GM18868 (cell line): ENCODE results near the gene UBE2V1.
A peak's percentile ranks its signal among the peaks of the same experiment; 100 is the strongest.
"Not testable (repeated sequence)": the region's sequence is repeated elsewhere in the genome, so short reads cannot be mapped to it uniquely, and the experiment has no call there.

Experiments
- ATAC-seq: cut with Tn5 transposase; IDR thresholded peaks from one replicate; pipeline ENCODE4 v1.9.1; 2021; ENCODE audit warnings: mild to moderate bottlenecking, moderate library complexity; ENCODE audit not compliant: unreplicated experiment

The UBE2V1 gene

GRCh38 chr20:50115591-50116367 lies 2.8 kb upstream of the UBE2V1 start:
- ATAC-seq = peak; percentile 79

DNA sequence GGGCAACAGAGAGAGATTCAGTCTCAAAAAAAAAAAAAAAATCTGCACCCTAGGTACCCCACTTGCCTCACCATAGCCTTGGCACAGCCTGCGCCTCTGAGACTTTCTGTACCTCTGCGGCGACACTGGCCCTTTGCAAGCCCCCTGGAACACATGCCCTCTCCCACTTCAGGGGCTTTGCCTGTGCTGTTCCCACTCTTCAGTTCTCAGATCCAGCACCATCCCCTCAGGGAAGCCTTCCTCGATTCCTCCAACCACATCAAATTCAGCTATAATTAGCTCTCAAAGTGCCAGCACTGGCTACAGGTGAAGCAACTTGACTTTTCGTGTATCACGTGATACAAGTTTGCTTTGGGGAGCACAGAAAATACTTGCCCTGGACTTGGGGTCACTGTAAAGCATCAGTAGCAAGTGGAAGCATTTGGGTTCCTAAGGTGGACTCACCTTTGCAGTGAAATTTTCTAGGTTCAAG lies 2.1 kb upstream of the UBE2V1 start:
- no peak for ATAC-seq

GRCh38 chr20:50113420-50114224 lies 672 bp upstream of the UBE2V1 start:
- ATAC-seq = no peak

GRCh38 chr20:50111829-50112495 lies 988 bp downstream of the UBE2V1 start:
- no peak for ATAC-seq

DNA sequence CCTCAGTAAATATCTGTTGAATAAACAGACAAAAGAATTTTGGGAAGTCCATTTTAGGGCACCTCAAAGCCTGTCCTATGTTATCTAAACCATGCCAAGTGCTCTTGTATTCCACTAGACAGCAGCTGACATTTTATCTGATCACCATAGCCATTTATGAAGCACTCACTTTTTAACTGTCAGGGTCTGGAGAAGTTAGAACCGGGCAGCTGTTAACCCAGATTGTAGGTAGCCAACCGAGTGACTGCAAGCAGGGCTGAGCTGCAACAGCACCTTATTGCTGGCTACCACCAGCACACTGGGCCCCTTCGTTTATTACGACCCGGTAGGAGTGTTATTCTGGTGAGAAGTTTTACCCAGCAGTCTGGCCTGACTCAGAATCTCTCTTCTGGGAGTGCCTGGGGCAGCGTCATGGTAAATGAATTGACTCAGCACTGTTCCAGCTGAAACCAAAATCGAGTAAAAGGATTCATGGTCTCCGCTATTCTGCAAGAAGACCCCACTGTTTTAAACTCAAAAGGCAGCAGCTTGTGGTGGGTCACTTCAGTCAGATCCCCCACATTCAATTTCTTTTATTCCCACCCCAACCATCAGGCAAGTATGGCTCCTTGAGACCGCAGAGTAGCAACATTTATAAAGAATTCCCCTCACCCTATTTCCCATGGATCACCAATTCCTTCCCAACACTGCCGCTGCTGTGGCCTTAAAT lies 1.7 kb downstream of the UBE2V1 start:
- ATAC-seq = no peak

DNA sequence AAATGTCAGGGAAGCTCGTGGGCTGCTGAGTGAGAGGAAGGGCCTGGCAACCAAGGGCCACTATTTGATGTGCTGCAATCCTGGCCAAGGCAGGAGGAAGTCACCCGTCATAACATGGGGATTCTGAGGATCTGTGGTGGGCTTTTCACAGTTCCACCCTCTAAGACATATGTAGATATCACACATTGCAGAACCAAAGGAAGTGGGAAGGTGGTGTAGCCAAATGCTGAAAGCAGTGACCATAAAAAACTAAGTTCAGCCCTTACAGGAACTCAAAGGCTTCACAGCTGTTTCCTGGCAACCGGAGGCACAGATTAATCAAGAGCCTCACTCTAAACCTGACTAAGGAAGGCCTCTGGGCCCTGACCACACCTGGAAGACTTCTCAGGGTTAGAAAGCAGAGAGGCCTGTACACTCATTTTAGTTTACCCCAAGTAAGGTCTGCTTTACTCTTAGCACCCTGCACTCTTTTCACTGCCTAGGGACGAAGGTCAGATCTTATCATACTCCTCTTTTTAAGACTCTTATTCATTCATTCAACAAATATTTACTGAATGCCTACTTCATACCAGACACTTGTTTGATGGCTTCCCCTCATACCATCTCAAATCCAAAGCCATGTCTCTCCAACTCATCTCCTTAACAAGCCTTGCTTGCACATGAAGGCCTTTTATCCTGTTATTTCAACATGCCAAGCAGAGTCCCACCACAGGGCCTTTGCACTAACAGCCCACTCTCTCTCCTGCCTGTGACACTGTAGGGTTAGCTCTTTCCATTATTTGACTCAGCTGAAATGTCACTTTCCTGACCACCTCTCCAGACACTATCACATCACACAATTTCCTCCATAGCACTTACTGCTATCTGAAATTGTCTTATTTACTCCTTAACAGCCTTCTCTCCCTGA lies 2.6 kb downstream of the UBE2V1 start:
- ATAC-seq = peak; percentile 31

- no peak for ATAC-seq
Observed at GRCh38 chr20:50108556-50109235, 4.3 kb downstream of the UBE2V1 start.

DNA sequence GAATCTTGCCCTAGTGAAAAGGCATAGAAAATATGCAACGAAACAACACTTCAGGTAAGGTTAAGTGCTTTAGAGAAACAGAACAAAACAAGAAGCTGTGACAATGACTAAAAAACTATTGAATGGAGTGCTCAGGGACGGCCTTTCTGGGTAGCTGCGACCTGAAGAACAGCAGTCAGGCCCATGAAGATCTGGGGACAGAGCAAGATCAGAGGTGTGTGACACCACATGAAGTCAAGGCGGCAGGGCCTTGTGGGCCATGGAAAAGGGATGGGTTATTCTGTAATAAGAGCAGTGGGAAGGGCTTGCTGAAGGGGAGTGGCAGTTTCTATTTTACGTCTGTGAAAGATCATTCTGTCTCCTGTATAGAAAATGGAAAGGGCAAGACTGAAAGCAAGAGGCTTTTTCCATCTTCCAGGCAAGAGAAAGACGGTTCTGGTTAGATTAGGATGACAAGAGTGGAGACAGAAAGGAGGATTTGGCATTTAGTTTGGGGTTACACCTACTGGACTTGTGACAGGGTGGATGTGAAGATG lies 5.1 kb downstream of the UBE2V1 start:
- ATAC-seq = no peak

DNA sequence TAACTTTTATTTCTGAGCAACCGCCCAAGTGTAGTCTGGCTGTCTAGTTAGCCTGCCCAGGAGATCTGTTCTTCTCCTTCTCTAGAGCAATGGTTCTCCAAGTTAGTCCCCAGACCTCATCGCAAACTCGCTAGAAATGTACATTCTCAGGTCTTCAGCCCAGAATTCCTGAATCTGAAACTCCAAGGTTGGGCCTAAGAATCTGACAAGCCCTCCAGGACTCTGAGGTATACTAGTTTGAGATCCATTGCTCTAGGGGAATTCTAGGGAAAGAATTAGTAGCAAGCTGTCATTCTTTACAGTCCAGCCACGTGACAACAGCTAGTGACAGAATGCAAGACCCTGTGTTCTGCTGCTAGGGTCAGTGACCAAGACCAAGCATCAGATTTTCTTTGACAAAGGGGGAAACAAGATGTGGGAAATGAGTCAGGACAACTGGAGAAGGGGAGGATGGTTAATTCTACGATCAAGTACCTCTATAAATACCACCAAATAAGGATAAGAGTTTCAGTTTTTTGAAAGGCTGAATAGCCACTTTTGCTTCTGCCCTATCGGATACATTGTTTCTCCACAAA lies 5.8 kb downstream of the UBE2V1 start:
- no peak for ATAC-seq

GRCh38 chr20:50106669-50107068 lies 6.3 kb downstream of the UBE2V1 start:
- not testable (repeated sequence) for ATAC-seq

GRCh38 chr20:50103464-50104107 lies 9.4 kb downstream of the UBE2V1 start:
- not testable (repeated sequence) for ATAC-seq

GRCh38 chr20:50102551-50102950 lies 10.4 kb downstream of the UBE2V1 start:
- not testable (repeated sequence) for ATAC-seq

DNA sequence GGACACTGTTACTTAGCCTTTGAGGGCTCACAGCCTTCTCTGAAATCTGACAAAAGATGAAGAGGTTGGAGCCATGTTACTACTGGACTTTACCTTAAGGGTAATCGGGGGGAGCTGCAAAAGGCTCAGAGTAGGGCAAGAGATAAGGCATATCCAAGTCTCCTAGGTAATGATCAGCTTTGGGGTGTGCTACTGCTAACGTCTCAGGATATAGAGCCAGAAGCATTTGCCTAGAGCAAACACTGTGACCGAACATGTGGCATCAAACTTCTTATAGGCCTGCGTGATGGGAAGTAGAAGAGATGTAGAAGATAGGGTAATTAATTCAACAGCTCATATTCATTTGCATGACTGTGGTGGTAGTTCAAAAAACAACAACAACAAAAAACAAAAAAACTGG lies 11.1 kb downstream of the UBE2V1 start:
- ATAC-seq = no peak

GRCh38 chr20:50101281-50101680 lies 11.7 kb downstream of the UBE2V1 start:
- no peak for ATAC-seq

DNA sequence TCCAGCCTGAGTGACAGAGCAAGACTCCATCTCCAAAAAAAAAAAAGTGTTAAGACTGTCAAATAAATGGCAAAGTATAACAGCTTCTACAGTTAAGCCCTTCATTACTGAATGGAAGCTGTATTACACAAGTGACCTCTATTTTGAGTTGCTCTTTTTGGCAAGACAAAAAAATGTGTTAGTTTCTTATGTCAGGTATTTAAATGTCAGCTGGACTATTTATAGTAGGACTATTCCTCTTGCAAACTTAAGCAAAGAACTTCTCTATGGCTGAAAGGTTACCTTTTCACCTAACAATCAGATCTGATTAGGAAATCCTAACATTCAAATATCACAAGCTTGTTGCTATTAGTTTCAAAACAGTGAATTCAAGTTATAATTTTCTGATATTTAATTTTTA lies 12.4 kb downstream of the UBE2V1 start:
- ATAC-seq = no peak

DNA sequence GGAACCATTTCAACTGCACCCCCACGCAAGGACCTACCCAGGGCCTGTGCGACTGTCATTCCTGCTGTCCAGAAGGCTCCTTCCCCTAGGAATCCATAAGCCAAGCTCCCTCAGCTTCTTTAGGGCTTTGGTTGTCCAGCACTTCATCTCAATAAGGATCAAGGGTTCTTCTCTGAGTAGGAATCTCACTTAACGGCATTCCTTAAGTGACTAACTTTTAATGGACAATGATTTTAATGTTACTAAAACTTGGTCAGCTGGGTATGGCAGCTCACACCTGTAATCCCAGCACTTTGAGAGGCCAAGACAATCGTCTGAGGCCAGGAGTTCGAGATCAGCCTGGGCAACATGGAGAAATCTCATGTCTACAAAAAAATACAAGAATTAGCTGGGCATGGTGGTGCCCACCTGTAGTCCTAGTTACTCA lies 13.4 kb downstream of the UBE2V1 start:
- no peak for ATAC-seq

- no peak for ATAC-seq
Observed at GRCh38 chr20:50099113-50099512, 13.8 kb downstream of the UBE2V1 start.

GRCh38 chr20:50098259-50098658 lies 14.7 kb downstream of the UBE2V1 start:
- no peak for ATAC-seq
